ENCODE results near the gene ELP4.

DNA sequence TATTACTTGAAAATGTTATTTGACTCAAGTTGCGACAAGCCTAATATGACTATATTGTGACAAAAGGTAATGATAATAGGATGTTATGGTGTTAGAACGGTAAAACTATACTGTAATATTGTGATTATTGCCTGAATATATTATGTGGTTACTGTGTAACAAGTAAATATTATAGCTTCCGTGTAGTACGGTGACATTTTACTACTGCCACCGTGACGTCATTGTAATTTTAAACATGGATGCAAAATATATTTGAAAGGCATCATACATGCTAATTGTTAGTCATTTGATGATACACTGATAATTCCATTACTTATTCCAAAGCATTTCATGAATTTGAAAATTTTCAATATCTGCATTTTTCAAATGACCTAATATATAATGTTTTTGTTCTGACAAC lies 2.5 kb downstream of the ELP4 start:
- TF ChIP-seq EZH2 (IDR thresholded peaks at IDR 0.05) (no peak), POLR2AphosphoS5 (IDR thresholded peaks at IDR 0.05; ENCODE audit: borderline replicate concordance, low read depth, low read length) (no peak), FOXP2 (optimal IDR thresholded peaks at IDR 0.05; ENCODE audit: control extremely low read depth, extremely low read length, insufficient read depth) (no peak)
